ENCODE data around the gene PMP22. TPM values are rescaled to one million over a fixed set of nuclear protein-coding genes. Genes with fewer than 3 reads are reported as not detected.

PMP22 gene
- total and polyA plus RNA-seq, 4 donors = 78.1 to 168 (median 138) TPM

GRCh38 chr17:15303268-15303667 is 38.1 kb upstream of the PMP22 start:
- TF ChIP-seq, protein P1, sequence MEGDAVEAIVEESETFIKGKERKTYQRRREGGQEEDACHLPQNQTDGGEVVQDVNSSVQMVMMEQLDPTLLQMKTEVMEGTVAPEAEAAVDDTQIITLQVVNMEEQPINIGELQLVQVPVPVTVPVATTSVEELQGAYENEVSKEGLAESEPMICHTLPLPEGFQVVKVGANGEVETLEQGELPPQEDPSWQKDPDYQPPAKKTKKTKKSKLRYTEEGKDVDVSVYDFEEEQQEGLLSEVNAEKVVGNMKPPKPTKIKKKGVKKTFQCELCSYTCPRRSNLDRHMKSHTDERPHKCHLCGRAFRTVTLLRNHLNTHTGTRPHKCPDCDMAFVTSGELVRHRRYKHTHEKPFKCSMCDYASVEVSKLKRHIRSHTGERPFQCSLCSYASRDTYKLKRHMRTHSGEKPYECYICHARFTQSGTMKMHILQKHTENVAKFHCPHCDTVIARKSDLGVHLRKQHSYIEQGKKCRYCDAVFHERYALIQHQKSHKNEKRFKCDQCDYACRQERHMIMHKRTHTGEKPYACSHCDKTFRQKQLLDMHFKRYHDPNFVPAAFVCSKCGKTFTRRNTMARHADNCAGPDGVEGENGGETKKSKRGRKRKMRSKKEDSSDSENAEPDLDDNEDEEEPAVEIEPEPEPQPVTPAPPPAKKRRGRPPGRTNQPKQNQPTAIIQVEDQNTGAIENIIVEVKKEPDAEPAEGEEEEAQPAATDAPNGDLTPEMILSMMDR (IDR thresholded peaks at IDR 0.05; ENCODE audit: control extremely low read depth, extremely low read depth) = no peak
- H3K36me3 ChIP-seq (ENCODE audit: control insufficient read depth in 4 of 4, insufficient read depth in 4 of 4, low read length in 4 of 4) = no peaks in the 10 kb centered on the region
- no peak overlapping the region for H3K27ac ChIP-seq (ENCODE audit: low read depth in 1 of 2, low read length in 1 of 2)
- H3K4me1 ChIP-seq (ENCODE audit: control insufficient read depth in 5 of 5, insufficient read depth in 5 of 5, low read length in 5 of 5) = peaks cover 0 to 45% (median 14%) of the 10 kb centered on the region in 5 donors
- no peak overlapping the region for H3K4me3 ChIP-seq
- no peaks in the 10 kb centered on the region for H3K9me3 ChIP-seq (ENCODE audit: control insufficient read depth in 4 of 4, insufficient read depth in 3 of 4, low read length in 3 of 4)
- no peaks in the 10 kb centered on the region for H3K27me3 ChIP-seq (ENCODE audit: control insufficient read depth in 3 of 3, insufficient read depth in 3 of 3, low read length in 2 of 3)
- H3K9ac ChIP-seq (ENCODE audit: insufficient read depth in 1 of 2, low read length in 2 of 2) = no peak overlapping the region
- ATAC-seq (ENCODE audit: insufficient read depth, low FRiP score) (no peak), DNase-seq (no peak)
- 53 to 54% methylated on average over 3 of the region's 3 CpGs for WGBS, 2 donors

GRCh38 chr17:15301845-15302244 is 36.7 kb upstream of the PMP22 start:
- WGBS, 2 donors = 70 to 87% methylated on average over 6 of the region's 6 CpGs
- Histone ChIP-seq H3K36me3 (ENCODE audit: control insufficient read depth in 4 of 4, insufficient read depth in 4 of 4, low read length in 4 of 4) (no peaks in the 10 kb centered on the region), H3K27ac (ENCODE audit: low read depth in 1 of 2, low read length in 1 of 2) (no peak overlapping the region), H3K27me3 (ENCODE audit: control insufficient read depth in 3 of 3, insufficient read depth in 3 of 3, low read length in 2 of 3) (no peaks in the 10 kb centered on the region), H3K9ac (ENCODE audit: insufficient read depth in 1 of 2, low read length in 2 of 2) (no peak overlapping the region), H3K9me3 (ENCODE audit: control insufficient read depth in 4 of 4, insufficient read depth in 3 of 4, low read length in 3 of 4) (no peaks in the 10 kb centered on the region), H3K4me1 (ENCODE audit: control insufficient read depth in 5 of 5, insufficient read depth in 5 of 5, low read length in 5 of 5) (peaks cover 0 to 31% (median 8%) of the 10 kb centered on the region in 5 donors), H3K4me3 (no peak overlapping the region)
- DNase-seq = no peak
- TF ChIP-seq, protein P1 (IDR thresholded peaks at IDR 0.05; ENCODE audit: control extremely low read depth, extremely low read depth) = no peak
- ATAC-seq (ENCODE audit: insufficient read depth, low FRiP score) = no peak

- Histone ChIP-seq H3K27me3 (ENCODE audit: control insufficient read depth in 3 of 3, insufficient read depth in 3 of 3, low read length in 2 of 3) (no peaks in the 10 kb centered on the region), H3K4me1 (ENCODE audit: control insufficient read depth in 5 of 5, insufficient read depth in 5 of 5, low read length in 5 of 5) (peaks cover 0 to 3% (median 0%) of the 10 kb centered on the region in 5 donors), H3K4me3 (no peak overlapping the region), H3K27ac (ENCODE audit: low read depth in 1 of 2, low read length in 1 of 2) (no peak overlapping the region), H3K9ac (ENCODE audit: insufficient read depth in 1 of 2, low read length in 2 of 2) (no peak overlapping the region), H3K9me3 (ENCODE audit: control insufficient read depth in 4 of 4, insufficient read depth in 3 of 4, low read length in 3 of 4) (no peaks in the 10 kb centered on the region), H3K36me3 (ENCODE audit: control insufficient read depth in 4 of 4, insufficient read depth in 4 of 4, low read length in 4 of 4) (no peaks in the 10 kb centered on the region)
- WGBS, 2 donors = 83 to 85% methylated on average over 5 of the region's 5 CpGs
- ATAC-seq (ENCODE audit: insufficient read depth, low FRiP score) (no peak), DNase-seq (no peak)
- TF ChIP-seq, protein P1 (IDR thresholded peaks at IDR 0.05; ENCODE audit: control extremely low read depth, extremely low read depth) = no peak
Measured at GRCh38 chr17:15298176-15298575, 33.0 kb upstream of the PMP22 start.

DNA sequence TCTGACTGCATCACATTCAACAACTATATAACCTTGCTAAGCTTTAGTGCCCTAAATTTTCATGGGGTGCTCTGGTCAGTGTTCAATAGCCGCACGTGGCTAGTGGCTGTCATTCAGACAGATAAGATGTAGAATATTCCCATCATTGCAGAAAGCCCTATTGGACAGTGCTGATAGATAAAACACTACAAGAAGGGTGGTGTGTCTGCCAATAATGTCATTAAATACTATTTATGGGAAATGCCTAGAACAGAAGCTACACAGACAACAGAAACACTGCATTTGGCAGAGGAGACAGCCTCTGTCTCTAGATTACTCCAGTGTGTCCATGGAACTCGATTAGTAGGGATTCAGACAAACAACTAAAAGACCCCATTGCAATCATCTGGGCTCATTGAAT is 28.4 kb upstream of the PMP22 start:
- Histone ChIP-seq H3K27me3 (ENCODE audit: control insufficient read depth in 3 of 3, insufficient read depth in 3 of 3, low read length in 2 of 3) (no peaks in the 10 kb centered on the region), H3K36me3 (ENCODE audit: control insufficient read depth in 4 of 4, insufficient read depth in 4 of 4, low read length in 4 of 4) (no peaks in the 10 kb centered on the region), H3K4me1 (ENCODE audit: control insufficient read depth in 5 of 5, insufficient read depth in 5 of 5, low read length in 5 of 5) (peaks cover 0 to 2% (median 0%) of the 10 kb centered on the region in 5 donors), H3K9me3 (ENCODE audit: control insufficient read depth in 4 of 4, insufficient read depth in 3 of 4, low read length in 3 of 4) (peaks cover 0 to 4% (median 0%) of the 10 kb centered on the region in 4 donors), H3K9ac (ENCODE audit: insufficient read depth in 1 of 2, low read length in 2 of 2) (no peak overlapping the region), H3K4me3 (no peak overlapping the region), H3K27ac (ENCODE audit: low read depth in 1 of 2, low read length in 1 of 2) (no peak overlapping the region)
- TF ChIP-seq, protein P1 (IDR thresholded peaks at IDR 0.05; ENCODE audit: control extremely low read depth, extremely low read depth) = no peak
- DNase-seq = no peak
- ATAC-seq (ENCODE audit: insufficient read depth, low FRiP score) = no peak
- 85 to 98% methylated on average over 3 of the region's 3 CpGs for WGBS, 2 donors

All from lung (tissue), 12 donors.